ENCODE results near the gene MBOAT2. TPM values are rescaled to one million over a fixed set of nuclear protein-coding genes. Genes with fewer than 3 reads are reported as not detected.

Gene MBOAT2
- total RNA-seq, 1 donor = 25.0 TPM

DNA sequence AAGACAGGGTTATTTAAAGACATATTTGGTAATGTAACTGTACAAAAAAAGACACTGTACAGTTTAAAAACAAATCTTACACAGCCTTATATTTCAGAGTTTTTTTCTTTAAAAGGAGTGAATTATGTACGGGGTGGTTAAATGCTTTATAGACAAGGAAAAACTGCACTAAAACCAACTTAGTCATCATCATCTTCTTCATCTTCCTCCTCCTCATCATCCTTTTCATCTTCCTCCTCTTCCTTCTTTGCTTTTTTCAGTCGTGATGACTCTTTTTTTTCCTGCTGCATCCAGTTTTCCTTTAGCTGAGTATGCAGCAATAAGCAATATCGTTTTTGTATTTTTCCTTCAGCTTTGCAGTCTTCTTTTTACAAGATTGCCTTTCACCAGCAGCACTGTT is 14.6 kb upstream of the MBOAT2 start:
- DNase-seq (ENCODE audit: low read depth in 2 of 3, low spot score in 2 of 3) = no peak

DNA sequence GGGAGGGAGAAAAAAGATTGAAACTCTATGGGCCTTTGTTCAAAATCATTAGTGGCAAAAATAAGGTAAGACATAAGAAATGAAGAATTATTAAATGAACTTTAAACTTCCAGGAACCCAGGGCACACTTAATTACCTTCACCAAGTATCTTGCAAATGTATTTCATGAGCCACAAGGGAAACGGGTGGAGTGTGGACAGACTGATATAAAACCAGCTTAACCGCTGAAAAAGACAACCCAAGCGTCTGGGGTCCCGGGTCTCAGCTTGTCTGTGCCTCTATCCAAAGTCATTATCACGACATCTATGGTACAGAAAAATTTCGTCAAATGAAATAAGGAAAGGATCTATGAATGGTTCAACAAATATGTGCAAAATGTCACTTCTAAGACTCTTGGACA is 13.9 kb upstream of the MBOAT2 start:
- DNase-seq (ENCODE audit: low read depth in 2 of 3, low spot score in 2 of 3) = no peak

DNA sequence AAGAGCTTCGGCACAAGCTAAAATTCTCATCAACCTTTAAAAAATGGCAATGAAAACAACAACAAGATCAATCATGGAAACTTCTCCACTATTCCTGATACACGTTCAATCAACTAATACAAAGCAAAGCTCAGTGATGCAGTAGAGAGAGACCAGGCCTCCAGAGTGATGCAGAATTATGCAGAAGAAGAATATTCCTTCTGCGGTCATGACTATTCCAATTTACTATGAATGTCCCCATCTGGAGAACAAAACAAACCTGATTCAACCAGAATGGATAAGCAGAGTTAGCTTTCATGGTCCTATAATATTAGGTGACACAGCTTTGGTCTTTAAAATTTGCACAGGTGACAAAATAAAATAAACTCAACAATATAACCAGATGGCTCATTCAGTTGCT is 12.5 kb upstream of the MBOAT2 start:
- no peak for DNase-seq (ENCODE audit: low read depth in 2 of 3, low spot score in 2 of 3)

DNA sequence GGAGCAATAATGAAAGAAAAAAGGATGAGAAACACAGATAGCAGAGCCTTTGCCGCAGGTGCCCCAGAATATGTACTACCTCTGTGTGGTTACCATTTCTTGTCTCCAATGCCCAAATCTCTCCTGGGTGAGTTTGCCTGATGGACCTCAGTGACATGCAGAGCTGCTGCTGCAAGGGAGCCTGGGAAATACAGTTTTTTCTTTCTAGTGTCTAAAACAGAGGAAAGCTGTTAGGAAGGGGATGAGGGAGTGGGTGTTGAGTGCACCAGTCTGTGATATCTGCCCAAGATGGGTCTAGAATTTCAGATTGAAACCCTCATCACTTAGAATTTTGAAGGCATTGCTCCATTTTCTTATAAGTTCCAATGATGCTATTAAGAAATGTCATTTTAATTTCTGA is 9.9 kb upstream of the MBOAT2 start:
- DNase-seq (ENCODE audit: low read depth in 2 of 3, low spot score in 2 of 3) = no peak

DNA sequence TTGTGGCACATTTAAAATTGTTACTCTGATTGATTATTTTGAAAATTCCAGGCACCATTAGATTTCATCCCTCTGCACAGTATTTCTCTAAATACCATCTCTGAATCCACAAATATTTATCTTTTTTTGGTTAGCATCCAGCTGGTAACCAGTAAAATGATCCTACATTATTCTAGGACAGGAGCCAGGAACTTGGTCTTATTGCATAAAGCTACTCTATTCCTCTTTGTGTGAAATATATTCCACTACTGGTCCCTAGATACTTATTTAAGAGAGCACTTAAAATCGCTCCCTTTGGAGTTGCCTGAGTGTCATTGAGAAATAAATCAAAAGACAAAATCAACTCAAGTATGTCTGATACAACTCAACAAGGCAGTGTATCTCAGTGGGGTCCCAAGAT is 7.4 kb upstream of the MBOAT2 start:
- no peak for DNase-seq (ENCODE audit: low read depth in 2 of 3, low spot score in 2 of 3)

DNA sequence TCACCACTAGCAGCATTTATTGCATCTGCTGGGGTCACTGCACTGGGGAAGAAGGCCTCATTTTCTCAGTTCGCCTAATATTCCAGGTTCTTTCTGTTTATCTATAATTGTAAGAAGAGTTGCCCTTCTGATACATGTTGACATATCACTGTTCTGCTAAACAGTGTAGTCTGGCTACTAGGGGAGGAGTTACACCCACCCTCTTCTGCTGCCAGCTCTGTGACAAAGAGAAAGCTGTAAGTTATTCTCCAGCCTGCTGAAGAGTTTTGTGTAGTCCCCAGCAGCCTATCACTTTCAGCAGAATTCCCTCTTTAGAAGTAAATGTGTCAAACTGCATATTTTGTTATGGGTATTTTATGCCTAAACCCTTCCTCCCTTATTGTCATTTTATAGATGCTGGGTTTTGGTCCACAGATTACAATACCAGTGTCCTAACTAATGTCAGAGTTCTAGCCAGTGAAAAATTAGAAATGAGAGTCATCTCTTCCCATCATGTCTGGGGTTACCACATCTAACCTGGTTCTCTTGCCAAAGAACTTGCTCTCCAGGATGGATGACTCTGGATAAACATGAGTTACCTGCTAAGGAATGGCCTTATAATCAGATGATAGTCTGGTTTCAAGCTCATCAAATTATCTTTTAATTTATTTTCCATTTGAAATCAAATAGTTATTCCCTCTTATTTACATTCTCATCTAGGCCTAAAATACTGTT is 5.6 kb upstream of the MBOAT2 start:
- DNase-seq (ENCODE audit: low read depth in 2 of 3, low spot score in 2 of 3) = no peak

DNA sequence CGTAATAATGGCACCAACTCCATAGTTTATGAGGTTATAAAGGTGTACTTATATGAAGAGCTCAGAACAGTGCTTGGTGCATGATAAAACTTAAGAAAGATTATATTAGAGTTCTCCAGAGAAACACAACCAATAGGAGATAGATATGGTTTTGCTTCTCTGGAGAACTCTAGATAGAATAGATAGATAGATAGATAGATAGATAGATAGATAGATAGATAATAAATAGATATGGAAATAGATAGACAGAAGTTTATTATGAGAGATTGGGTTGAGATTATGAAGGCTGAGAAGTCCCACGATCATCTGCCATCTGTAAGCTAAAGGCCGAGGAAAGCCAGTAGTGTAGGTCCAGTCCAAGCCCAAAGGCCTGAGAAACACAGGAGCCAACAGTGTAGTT is 2.9 kb upstream of the MBOAT2 start:
- DNase-seq (ENCODE audit: low read depth in 2 of 3, low spot score in 2 of 3) = no peak

DNA sequence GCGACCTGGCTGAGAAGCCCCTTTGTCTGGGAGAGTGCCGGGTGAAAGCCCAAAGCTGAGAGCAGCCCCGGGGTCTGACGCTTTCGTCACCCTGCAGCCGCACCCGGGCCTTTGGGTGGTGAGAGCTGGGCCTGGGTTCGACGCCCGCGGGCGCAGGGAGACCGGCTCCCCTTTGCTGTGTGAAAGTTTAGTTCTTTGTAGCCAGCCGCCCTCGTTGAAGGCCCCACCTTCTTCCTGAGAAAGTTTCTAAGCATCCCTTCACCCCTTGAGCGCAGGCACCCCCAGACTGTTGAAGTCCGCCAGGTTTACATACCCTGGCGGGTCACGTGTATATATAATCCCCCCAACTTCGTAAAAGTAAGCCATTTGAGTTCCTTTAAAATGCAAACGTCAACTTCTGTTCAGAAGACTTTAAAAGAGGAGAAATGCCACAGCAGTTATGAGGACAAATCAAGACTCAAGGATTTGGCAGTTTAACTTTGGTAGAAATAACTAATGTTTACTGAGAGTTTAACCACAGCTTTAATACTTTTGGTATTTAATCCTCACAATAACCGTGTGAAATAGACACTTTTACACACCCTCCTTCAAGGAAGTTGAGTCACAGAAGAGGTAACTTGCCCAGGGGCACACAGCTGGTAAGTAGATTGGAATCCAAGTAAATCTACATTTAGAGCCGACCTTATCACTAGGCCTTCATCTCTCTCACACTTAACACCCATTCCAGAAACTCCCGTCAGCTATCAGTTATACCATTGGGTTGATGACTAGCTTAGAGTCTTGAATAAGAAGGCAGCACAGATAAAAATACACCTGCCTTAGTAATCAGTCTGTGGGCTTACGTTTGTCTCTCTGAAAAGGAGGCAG is 1.1 kb upstream of the MBOAT2 start:
- DNase-seq (ENCODE audit: low read depth in 2 of 3, low spot score in 2 of 3) = no peak

DNA sequence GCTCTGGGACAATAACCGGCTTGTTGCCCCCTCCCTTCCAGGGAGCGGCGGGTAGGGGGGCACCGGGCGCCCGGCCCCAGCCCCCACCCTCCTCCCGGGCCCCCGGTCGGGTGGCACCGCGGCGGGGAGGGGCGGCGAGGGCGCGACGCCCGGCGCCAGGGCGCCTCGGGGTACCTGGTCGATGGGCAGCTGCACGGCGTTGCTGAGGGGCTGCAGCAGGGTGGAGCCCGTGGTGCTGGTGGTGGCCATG is 193 bp downstream of the MBOAT2 start:
- no peak for DNase-seq (ENCODE audit: low read depth in 2 of 3, low spot score in 2 of 3)

DNA sequence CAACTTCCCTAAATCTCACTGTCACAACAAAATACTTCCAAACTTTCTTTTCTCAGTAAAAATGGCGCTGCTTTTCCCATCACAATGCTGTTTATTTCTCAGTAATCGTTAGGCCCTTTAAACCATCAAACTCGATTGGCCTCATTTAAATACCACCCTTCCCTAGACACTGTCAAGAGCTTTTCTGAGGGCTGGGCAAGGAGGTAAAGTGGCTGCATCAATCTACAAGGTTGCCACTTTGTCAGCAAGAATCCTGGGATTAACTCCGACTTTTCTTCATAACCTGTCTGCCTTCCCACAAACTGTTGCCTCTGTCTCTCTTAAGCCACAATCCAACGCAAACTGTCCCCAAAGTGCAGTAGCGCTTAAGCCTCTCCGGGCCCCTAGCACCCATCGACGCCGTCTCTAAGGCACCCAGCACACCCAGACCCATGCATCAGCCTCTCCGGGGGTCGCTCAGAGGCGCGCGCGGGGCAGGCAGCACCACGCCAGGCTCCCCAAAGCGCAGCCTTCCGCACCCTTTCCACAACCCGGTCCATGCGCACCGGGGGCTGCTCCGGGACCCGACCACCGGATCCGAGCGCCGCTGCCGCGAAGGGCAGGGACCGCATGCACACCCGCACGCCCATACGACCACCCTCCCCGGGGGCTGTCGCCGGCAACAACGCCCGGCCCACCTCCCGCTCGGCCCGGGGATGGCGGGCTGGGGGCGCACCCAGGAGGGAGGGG is 683 bp downstream of the MBOAT2 start:
- DNase-seq (ENCODE audit: low read depth in 2 of 3, low spot score in 2 of 3) = peak in 1 of 3 donors; percentile 22

DNA sequence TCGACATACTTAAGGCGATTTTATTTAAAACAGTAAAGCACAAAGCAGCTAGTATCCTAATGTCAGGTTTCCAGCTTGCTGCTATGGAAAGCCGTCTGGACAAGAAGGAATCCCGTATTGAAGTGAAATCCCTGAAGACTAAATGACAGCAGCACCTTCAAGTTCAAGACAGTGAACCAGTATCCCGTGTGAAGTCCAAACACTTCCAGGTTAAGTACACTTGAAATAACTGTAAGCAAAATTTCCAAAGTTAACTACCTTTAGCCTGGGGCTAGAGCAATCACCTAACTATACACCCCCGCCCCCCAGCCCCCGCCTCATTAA is 1.2 kb downstream of the MBOAT2 start:
- DNase-seq (ENCODE audit: low read depth in 2 of 3, low spot score in 2 of 3) = no peak

DNA sequence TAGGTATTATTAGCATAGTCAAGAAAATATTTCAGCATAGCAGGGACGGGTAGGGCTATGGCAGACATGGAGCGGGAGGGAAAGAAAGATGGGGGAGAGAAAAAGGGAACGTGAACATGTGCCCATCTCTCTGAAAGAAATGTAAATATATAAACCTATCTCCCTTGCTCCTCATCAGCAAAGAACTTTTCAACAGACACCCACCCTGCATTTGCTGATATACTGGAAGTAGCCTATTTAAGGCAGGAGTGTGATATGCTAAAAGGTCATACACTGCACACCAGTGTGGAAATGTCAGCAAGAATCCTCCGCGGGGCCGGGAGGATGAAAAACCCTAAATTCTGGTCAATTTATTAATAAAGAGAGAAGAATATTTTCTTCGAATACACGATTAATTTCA is 1.7 kb downstream of the MBOAT2 start:
- no peak for DNase-seq (ENCODE audit: low read depth in 2 of 3, low spot score in 2 of 3)

DNA sequence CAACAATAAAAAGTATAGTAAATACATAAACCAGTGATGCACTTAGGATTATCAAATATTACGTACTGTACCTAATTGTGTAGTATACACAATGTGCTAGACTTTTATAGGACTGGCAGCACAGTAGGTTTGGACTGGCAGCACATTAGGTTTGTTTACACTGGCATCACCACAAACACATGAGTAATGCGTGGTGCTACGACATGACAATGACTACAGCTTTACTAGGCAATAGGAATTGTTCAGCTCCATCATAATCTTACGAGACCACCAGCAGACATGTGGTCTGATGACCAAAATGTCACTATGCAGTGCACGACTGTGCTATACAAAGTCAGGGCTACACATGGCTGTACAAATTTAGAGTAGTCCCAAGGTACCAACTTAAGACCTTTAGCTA is 2.3 kb downstream of the MBOAT2 start:
- DNase-seq (ENCODE audit: low read depth in 2 of 3, low spot score in 2 of 3) = no peak

DNA sequence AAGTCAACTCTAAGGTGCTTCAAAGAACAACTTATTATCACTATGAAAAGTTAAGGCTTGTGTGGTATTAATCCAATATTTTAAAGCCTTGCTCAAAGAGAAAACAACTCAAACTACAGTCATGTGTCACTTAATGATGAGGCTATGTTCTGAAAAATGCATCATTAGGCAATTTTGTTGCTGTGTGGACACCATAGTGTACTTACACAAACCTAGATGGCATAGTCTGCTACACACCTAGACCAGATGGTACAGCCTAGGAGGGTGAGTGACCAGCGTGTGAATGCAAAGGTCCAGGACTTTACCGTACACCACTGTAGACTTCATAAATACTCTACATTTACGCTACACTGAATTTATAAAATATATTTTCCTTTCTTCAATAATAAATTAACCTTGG is 3.0 kb downstream of the MBOAT2 start:
- no peak for DNase-seq (ENCODE audit: low read depth in 2 of 3, low spot score in 2 of 3)

DNA sequence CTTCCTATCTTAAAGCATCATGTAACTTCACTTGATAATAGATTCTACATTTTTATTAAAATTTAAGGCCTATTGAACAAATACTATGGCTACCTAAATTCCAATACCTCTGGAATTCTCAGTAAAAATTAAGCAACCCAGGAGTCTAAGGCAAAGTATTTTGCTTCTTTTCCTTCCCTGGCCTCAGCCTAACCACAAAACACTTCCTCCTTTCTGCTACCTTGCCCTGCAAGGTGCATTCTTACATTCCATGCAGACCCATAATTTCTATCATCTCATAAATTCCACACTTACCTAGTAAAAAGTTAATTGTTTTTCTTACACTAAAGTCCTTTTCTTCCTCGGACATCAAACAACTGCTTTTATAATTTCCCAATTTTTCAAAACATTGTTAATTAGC is 3.7 kb downstream of the MBOAT2 start:
- DNase-seq (ENCODE audit: low read depth in 2 of 3, low spot score in 2 of 3) = no peak

DNA sequence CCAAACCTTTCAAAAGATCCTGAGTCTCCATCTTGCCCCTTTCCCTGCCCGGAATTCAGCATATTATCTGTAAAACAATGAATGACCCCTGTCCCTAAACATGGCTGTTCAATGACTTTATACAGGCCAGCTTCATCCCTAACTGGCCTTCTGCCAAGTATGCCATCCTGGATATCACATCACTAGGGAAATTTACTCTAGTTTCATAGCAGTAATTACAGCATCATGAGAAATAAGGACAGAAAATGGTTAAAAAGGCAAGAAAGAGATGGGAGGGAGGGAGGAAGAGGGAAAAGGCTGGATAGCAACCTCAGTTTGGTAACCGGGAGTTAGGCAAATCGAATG is 4.4 kb downstream of the MBOAT2 start:
- no peak for DNase-seq (ENCODE audit: low read depth in 2 of 3, low spot score in 2 of 3)

DNA sequence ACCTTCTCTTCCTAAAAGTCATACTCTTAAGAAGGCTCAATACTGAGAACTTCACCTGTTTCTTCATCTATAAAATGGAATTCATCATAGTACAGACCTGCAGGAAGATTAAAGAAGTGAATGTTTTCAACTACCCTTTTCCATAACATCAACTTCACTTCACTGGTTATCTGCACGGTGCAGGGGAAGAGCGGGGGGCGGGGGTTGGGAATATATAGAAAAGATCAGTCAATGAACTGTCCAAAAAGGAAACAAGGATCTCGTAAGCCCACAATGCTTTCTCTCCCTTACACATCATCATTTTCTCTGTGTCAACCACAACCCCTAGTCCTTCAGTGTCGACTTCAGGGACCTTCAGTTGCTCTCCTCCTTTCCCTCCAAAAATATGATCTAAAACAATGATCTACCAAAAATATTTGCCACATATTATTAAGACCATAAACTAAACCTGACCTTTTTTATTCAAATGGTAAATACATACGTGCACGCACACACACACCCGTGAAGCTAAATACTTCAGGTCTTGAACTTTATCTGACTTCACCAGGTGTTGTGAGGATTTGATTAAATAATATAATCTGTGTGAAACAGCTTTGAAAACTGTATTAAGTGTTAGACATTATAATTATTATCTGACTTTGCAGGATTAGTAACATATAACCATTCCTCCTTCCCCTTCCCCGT is 4.9 kb downstream of the MBOAT2 start:
- no peak for DNase-seq (ENCODE audit: low read depth in 2 of 3, low spot score in 2 of 3)

DNA sequence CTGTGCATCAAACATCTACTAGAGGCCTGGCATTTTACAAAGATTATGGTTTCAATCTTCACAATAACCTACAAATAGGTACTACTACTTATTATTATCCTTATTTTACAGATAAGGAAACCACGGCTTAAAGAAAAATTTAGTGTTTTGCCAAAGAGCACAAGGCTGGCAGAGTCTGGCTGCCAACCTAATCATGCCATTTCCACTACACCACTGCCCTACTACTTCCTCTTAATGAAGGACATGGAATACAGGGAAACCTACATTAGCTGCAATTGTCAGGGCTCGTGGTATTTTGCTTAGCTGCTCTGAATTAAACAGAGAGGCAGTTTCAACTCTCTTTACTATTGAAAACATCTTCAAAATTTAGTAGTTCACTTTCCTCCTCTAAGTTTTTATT is 5.9 kb downstream of the MBOAT2 start:
- no peak for DNase-seq (ENCODE audit: low read depth in 2 of 3, low spot score in 2 of 3)

DNA sequence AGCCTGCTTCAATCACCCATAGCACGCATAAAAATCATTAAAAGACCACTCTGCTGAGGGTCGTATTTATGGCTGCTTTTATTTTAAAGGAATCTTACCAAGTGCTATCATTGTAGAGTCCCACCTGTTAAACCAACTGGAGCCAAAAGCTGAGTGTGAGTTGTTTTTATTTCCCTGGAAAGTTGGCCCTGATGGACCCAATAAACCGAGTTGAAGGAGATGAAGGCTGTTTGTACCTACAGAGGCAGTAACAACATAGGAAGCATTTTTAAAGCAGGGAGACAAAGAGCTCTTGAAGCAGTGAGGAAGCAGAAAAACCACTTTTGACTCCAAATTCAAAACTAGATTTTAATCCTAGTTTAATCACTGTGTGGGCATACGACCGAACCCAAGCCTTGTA is 6.4 kb downstream of the MBOAT2 start:
- DNase-seq (ENCODE audit: low read depth in 2 of 3, low spot score in 2 of 3) = no peak

DNA sequence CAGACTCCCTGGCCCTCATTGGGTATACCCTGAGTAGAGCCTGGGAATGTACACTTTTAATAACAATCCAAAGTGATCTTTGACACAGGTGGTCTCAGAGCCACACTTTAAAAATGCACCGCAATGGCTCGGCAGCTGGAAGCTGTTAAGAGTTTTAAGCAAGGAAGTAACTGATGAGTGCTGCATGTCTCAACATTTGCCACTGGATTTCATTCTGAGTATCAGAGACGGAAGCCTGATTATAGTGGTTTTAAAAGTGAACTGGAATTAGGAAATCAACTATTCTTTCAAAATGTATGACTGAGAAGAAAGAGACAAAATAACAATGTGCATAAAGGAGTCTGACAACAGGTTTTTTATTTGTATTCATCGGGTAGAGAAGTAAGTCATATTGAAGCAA is 7.5 kb downstream of the MBOAT2 start:
- DNase-seq (ENCODE audit: low read depth in 2 of 3, low spot score in 2 of 3) = no peak

DNA sequence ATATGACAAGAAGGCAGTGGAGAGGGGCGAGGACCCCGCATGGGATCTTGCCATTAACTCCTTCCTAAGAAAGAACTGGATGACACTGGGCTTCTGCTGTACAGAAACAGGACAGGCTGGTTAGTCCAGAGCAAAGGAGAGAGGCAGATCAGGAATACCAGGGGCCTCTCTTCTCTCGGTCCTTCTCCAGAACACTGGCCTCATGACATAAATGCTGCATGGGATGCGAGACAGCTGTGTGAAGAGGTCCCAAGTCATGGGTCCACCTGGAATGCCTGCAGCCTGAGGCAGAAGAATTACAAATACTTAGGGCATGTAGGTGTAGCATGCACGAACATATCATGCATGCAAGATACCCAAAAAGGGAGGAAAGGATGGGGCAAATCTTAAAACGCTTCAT is 9.1 kb downstream of the MBOAT2 start:
- DNase-seq (ENCODE audit: low read depth in 2 of 3, low spot score in 2 of 3) = no peak

DNA sequence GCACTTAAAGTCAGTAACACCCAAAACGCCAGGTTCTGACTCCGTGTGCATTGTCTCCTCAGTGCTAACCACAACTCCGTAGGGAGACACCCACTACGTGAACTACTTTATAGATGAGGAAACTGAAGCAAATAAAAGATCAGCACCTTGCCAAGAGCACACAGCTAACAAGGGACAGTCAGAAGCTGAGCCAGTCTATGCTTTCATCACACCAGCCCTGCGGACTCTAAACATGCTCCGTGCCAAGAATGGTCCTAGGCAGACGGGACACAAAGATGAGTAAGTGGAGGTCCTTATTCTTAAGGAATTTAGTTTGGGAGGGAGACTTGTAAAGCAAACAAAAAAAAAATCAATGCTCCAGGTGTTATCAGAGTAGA is 9.6 kb downstream of the MBOAT2 start:
- DNase-seq (ENCODE audit: low read depth in 2 of 3, low spot score in 2 of 3) = no peak
